Activated CD8-positive, alpha-beta memory T cell treated with anti-CD3 and anti-CD28 coated beads for 4 hours (primary cell): ENCODE measurements around the gene JAKMIP3.

Source experiments
- DNase-seq, 2 donors: peaks; one replicate each; pipeline ENCODE4 v3.0.0-alpha.2; 2020; ENCODE audit warnings: low read depth in 2 of 2

Gene JAKMIP3

GRCh38 chr10:132043861-132044695 lies 21.7 kb upstream of the JAKMIP3 start:
- DNase-seq = no peak

GRCh38 chr10:132044803-132045202 lies 20.9 kb upstream of the JAKMIP3 start:
- no peak for DNase-seq

GRCh38 chr10:132045324-132045723 lies 20.4 kb upstream of the JAKMIP3 start:
- no peak for DNase-seq

GRCh38 chr10:132047575-132048293 lies 18.0 kb upstream of the JAKMIP3 start:
- DNase-seq = no peak

- DNase-seq = no peak
These were observed 17.5 kb upstream of the JAKMIP3 start for GRCh38 chr10:132048294-132048667.

- DNase-seq = no peak
These were observed 15.6 kb upstream of the JAKMIP3 start for GRCh38 chr10:132050191-132050590.

GRCh38 chr10:132052124-132052523 lies 13.6 kb upstream of the JAKMIP3 start:
- no peak for DNase-seq

- no peak for DNase-seq
These were observed 11.2 kb upstream of the JAKMIP3 start for GRCh38 chr10:132054564-132054963.

GRCh38 chr10:132055616-132056015 lies 10.1 kb upstream of the JAKMIP3 start:
- no peak for DNase-seq

GRCh38 chr10:132056663-132057062 lies 9.1 kb upstream of the JAKMIP3 start:
- no peak for DNase-seq

- no peak for DNase-seq
These were observed 8.5 kb upstream of the JAKMIP3 start for GRCh38 chr10:132057191-132057681.

GRCh38 chr10:132058111-132058745 lies 7.5 kb upstream of the JAKMIP3 start:
- no peak for DNase-seq

- no peak for DNase-seq
These were observed 6.7 kb upstream of the JAKMIP3 start for GRCh38 chr10:132058793-132059759.

GRCh38 chr10:132059760-132060508 lies 5.8 kb upstream of the JAKMIP3 start:
- DNase-seq = no peak

GRCh38 chr10:132061030-132061429 lies 4.7 kb upstream of the JAKMIP3 start:
- no peak for DNase-seq

GRCh38 chr10:132061465-132061864 lies 4.3 kb upstream of the JAKMIP3 start:
- no peak for DNase-seq

GRCh38 chr10:132062116-132062515 lies 3.6 kb upstream of the JAKMIP3 start:
- DNase-seq = no peak

GRCh38 chr10:132062641-132063390 lies 2.9 kb upstream of the JAKMIP3 start:
- DNase-seq = no peak

- DNase-seq = no peak
These were observed 2.3 kb upstream of the JAKMIP3 start for GRCh38 chr10:132063432-132063831.
